Neural cell (in vitro differentiated cells): ENCODE data around the gene LRP5. TPM values are rescaled to one million over a fixed set of nuclear protein-coding genes. Genes with fewer than 3 reads are reported as not detected.

ENCODE experiments used
- H2AFZ ChIP-seq: fragments of 200-600, 300-800 bp; sonication (generic), shearing (Covaris generic); 2 replicates; pipeline ENCODE4 v1.6.0; 2014; ENCODE audit warnings: low read depth, mild to moderate bottlenecking, antibody characterized with exemption, low read length, moderate library complexity
- H3F3A ChIP-seq: fragments of 200-600 bp; shearing (Covaris generic); 2 replicates; pipeline ENCODE4 v1.6.1; 2016; ENCODE audit warnings: mild to moderate bottlenecking, moderate library complexity, mixed read lengths, antibody characterized with exemption, low read length; ENCODE audit not compliant: insufficient read depth, poor library complexity, severe bottlenecking
- H3K27ac ChIP-seq: fragments of 200-600, 300-800 bp; sonication (generic), shearing (Covaris generic); 2 replicates; pipeline ENCODE4 v1.5.1; 2014; ENCODE audit warnings: mild to moderate bottlenecking, low read length, moderate library complexity
- H3K27me3 ChIP-seq: fragments of 300-800, 200-600 bp; sonication (generic), shearing (Covaris generic); 2 replicates; pipeline ENCODE4 v1.6.0; 2014; ENCODE audit warnings: mild to moderate bottlenecking, low read depth, low read length, moderate library complexity; ENCODE audit not compliant: insufficient read depth
- H3K36me3 ChIP-seq: fragments of 300-800, 200-600 bp; sonication (generic), shearing (Covaris generic); 2 replicates; pipeline ENCODE4 v1.5.1; 2014; ENCODE audit warnings: mild to moderate bottlenecking, antibody characterized with exemption, low read length, moderate library complexity; ENCODE audit not compliant: insufficient read depth
- H3K4me2 ChIP-seq: fragments of 300-800, 200-600 bp; sonication (generic), shearing (Covaris generic); 2 replicates; pipeline ENCODE4 v1.6.0; 2014; ENCODE audit warnings: mild to moderate bottlenecking, low read length
- H3K4me3 ChIP-seq: fragments of 300-800, 200-600 bp; sonication (generic), shearing (Covaris generic); 2 replicates; pipeline ENCODE4 v1.5.1; 2014; ENCODE audit warnings: mild to moderate bottlenecking, low read length, moderate library complexity
- H3K79me2 ChIP-seq: fragments of 200-600 bp; shearing (Covaris generic); replicated peaks from 2 replicates; pipeline ENCODE4 v1.6.0; 2014; ENCODE audit warnings: mild to moderate bottlenecking, low read length, moderate library complexity; ENCODE audit not compliant: insufficient read depth
- H3K9ac ChIP-seq: fragments of 300-800, 200-600 bp; sonication (generic), shearing (Covaris generic); 2 replicates; pipeline ENCODE4 v1.6.1; 2016; ENCODE audit warnings: mild to moderate bottlenecking, low read length, mixed read lengths
- H3K9me2 ChIP-seq: fragments of 200-600 bp; shearing (Covaris generic); 2 replicates; pipeline ENCODE4 v1.6.1; 2016; ENCODE audit warnings: mild to moderate bottlenecking, low read length, mixed read lengths; ENCODE audit not compliant: insufficient read depth
- H3K9me3 ChIP-seq: fragments of 200-600, 300-800 bp; sonication (generic), shearing (Covaris generic); 2 replicates; pipeline ENCODE4 v1.6.1; 2016; ENCODE audit warnings: mild to moderate bottlenecking, mixed run types, low read length, moderate library complexity, mixed read lengths
- H4K20me1 ChIP-seq: fragments of 200-600 bp; shearing (Covaris generic); 2 replicates; pipeline ENCODE4 v1.6.1; 2016; ENCODE audit warnings: mild to moderate bottlenecking, mixed run types; ENCODE audit not compliant: insufficient read depth
- EP300 ChIP-seq: fragments of 450-650 bp; conservative IDR thresholded peaks from 2 replicates; pipeline ENCODE4 v1.6.1; 2014; ENCODE audit warnings: antibody characterized with exemption, mild to moderate bottlenecking, moderate library complexity; ENCODE audit not compliant: poor library complexity, severe bottlenecking
- EZH2 ChIP-seq: fragments of 200-600, 300-800 bp; shearing (Covaris generic), sonication (generic); IDR thresholded peaks from 2 replicates; pipeline ENCODE4 v1.6.1; 2014; ENCODE audit warnings: antibody characterized with exemption, low read length, borderline replicate concordance, mild to moderate bottlenecking; ENCODE audit not compliant: insufficient read depth, poor library complexity, severe bottlenecking
- MXI1 ChIP-seq: fragments of 450-650 bp; conservative IDR thresholded peaks from 2 replicates; pipeline ENCODE4 v1.6.1; 2014; ENCODE audit warnings: antibody characterized with exemption, mild to moderate bottlenecking; ENCODE audit not compliant: poor library complexity, severe bottlenecking
- POLR2AphosphoS5 ChIP-seq: IDR thresholded peaks from 2 replicates; pipeline ENCODE4 v1.6.1; 2012
- RAD21 ChIP-seq: fragments of 450-650 bp; conservative IDR thresholded peaks from 2 replicates; pipeline ENCODE4 v1.6.1; 2014; ENCODE audit warnings: antibody characterized with exemption, mild to moderate bottlenecking, moderate library complexity
- SMC3 ChIP-seq: fragments of 450-650 bp; conservative IDR thresholded peaks from 2 replicates; pipeline ENCODE4 v1.6.1; 2014; ENCODE audit warnings: antibody characterized with exemption, mild to moderate bottlenecking, moderate library complexity; ENCODE audit not compliant: poor library complexity
- TAF1 ChIP-seq: IDR thresholded peaks from 2 replicates; pipeline ENCODE4 v1.6.1; 2012; ENCODE audit warnings: low read depth
- polyA plus RNA-seq: library from polyadenylated mRNA; depleted of rRNA; stranded (reverse); fragments of >200 nt; gene quantifications from 2 replicates; pipeline ENCODE4 v1.2.3, GENCODE V29; 2014
- TF ChIP-seq, protein P1 (sequence below): IDR thresholded peaks from 2 replicates; pipeline ENCODE4 v1.6.1; 2012; ENCODE audit warnings: borderline replicate concordance
- TF ChIP-seq, protein P2 (sequence below): fragments of 450-650 bp; IDR thresholded peaks from 2 replicates; pipeline ENCODE4 v1.5.1; 2014; ENCODE audit warnings: antibody characterized with exemption, mild to moderate bottlenecking, moderate library complexity; ENCODE audit not compliant: poor library complexity, severe bottlenecking

LRP5 gene
- polyA plus RNA-seq, 1 donor from 2014 or later = 3.0 TPM

DNA sequence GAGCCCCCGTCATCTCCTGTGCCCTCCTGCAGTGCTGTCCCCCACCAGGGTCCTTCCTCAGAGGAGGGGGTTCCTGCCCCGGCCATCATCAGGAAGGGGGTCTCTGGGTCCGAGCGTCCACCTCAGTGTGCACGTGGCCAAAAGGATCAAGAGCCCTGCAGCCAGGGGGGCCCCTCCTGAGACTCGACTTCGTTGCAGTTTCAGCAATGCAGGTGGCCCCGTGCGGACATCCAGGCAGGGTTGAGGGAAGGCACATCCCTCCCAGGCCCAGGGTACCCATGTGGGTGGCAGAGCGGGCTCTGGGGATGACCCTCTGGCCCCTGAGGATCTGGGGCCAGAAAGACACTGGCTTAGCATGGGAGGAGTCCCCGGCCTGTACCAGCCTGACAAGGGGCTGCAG is 41.3 kb downstream of the LRP5 start:
- no peaks in the 10 kb centered on the region for H3K9me2 ChIP-seq
- no peak overlapping the region for H3K27ac ChIP-seq
- H3K9me3 ChIP-seq = no peaks in the 10 kb centered on the region
- H2AFZ ChIP-seq = no peak overlapping the region
- no peaks in the 10 kb centered on the region for H3K79me2 ChIP-seq
- H3K4me3 ChIP-seq = no peak overlapping the region
- H3F3A ChIP-seq = no peaks in the 10 kb centered on the region
- H3K9ac ChIP-seq = no peak overlapping the region
- H4K20me1 ChIP-seq = no peaks in the 10 kb centered on the region
- H3K27me3 ChIP-seq = no peaks in the 10 kb centered on the region
- TF ChIP-seq TAF1 (no peak), RAD21 (no peak), SMC3 (no peak), MXI1 (no peak), EP300 (no peak), EZH2 (no peak)
- TF ChIP-seq, protein P1, sequence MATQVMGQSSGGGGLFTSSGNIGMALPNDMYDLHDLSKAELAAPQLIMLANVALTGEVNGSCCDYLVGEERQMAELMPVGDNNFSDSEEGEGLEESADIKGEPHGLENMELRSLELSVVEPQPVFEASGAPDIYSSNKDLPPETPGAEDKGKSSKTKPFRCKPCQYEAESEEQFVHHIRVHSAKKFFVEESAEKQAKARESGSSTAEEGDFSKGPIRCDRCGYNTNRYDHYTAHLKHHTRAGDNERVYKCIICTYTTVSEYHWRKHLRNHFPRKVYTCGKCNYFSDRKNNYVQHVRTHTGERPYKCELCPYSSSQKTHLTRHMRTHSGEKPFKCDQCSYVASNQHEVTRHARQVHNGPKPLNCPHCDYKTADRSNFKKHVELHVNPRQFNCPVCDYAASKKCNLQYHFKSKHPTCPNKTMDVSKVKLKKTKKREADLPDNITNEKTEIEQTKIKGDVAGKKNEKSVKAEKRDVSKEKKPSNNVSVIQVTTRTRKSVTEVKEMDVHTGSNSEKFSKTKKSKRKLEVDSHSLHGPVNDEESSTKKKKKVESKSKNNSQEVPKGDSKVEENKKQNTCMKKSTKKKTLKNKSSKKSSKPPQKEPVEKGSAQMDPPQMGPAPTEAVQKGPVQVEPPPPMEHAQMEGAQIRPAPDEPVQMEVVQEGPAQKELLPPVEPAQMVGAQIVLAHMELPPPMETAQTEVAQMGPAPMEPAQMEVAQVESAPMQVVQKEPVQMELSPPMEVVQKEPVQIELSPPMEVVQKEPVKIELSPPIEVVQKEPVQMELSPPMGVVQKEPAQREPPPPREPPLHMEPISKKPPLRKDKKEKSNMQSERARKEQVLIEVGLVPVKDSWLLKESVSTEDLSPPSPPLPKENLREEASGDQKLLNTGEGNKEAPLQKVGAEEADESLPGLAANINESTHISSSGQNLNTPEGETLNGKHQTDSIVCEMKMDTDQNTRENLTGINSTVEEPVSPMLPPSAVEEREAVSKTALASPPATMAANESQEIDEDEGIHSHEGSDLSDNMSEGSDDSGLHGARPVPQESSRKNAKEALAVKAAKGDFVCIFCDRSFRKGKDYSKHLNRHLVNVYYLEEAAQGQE = no peak
- no peaks in the 10 kb centered on the region for H3K36me3 ChIP-seq
- H3K4me2 ChIP-seq = no peak overlapping the region

DNA sequence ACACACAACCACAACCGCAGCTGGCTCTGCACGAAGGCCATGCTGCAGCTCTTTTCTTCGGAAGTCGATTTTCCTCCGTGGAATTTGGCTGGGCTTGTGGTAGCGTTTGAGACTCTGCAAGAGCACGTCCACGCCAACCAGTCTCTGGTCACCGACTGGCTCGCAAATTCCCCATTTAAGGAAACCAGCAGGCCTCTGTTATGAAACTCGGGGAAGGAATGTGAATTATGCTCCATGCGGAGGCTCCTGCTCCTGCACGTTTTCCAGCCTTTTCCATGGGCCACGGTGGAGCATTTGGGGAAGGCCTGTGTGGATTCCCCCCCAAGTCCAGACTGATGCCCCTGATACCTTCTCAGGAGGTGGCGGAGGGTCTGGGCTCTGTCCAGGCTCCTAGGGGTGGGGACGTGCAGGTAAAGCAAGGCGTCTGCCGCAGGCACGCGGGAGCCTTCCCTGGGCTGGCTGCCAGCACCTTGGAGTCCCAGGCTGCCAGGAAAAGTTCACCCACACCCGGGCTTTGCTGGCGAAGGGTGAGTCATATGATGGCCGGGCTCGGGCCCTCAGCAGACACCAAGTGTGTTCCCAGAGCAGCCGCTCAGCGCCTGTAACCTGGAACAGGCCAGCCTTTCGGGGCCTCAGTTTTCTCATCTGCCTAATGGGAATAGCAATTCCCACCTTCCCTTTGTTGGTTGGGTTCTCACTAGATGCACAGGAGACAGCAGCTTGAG is 41.9 kb downstream of the LRP5 start:
- Histone ChIP-seq H3F3A (no peaks in the 10 kb centered on the region), H3K27ac (no peak overlapping the region), H3K9me2 (no peaks in the 10 kb centered on the region), H2AFZ (no peak overlapping the region), H3K9ac (no peak overlapping the region), H3K27me3 (no peaks in the 10 kb centered on the region), H3K79me2 (no peaks in the 10 kb centered on the region), H4K20me1 (no peaks in the 10 kb centered on the region), H3K4me3 (no peak overlapping the region), H3K4me2 (no peak overlapping the region), H3K9me3 (no peaks in the 10 kb centered on the region), H3K36me3 (no peaks in the 10 kb centered on the region)
- TF ChIP-seq POLR2AphosphoS5 = no peak
- no peak for TF ChIP-seq EZH2
- no peak for TF ChIP-seq EP300
- no peak for TF ChIP-seq MXI1
- TF ChIP-seq, protein P2, sequence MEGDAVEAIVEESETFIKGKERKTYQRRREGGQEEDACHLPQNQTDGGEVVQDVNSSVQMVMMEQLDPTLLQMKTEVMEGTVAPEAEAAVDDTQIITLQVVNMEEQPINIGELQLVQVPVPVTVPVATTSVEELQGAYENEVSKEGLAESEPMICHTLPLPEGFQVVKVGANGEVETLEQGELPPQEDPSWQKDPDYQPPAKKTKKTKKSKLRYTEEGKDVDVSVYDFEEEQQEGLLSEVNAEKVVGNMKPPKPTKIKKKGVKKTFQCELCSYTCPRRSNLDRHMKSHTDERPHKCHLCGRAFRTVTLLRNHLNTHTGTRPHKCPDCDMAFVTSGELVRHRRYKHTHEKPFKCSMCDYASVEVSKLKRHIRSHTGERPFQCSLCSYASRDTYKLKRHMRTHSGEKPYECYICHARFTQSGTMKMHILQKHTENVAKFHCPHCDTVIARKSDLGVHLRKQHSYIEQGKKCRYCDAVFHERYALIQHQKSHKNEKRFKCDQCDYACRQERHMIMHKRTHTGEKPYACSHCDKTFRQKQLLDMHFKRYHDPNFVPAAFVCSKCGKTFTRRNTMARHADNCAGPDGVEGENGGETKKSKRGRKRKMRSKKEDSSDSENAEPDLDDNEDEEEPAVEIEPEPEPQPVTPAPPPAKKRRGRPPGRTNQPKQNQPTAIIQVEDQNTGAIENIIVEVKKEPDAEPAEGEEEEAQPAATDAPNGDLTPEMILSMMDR = no peak
- TF ChIP-seq RAD21 = no peak
- TF ChIP-seq SMC3 = no peak
